Karpas-422 (cell line): Measurements from ENCODE around the gene BBS1. TPM values are rescaled to one million over a fixed set of nuclear protein-coding genes. Genes with fewer than 3 reads are reported as not detected.

Source experiments
- DNase-seq: peaks from one replicate; pipeline ENCODE4 v3.0.0-alpha.2; 2015
- H2AFZ ChIP-seq: fragments of 200-600 bp; sonication (generic); 2 replicates; pipeline ENCODE4 v1.6.1; 2014; ENCODE audit warnings: antibody characterized with exemption, low read length, mixed read lengths
- H3K27ac ChIP-seq: fragments of 200-600 bp; sonication (generic); 2 replicates; pipeline ENCODE4 v1.5.1; 2014; ENCODE audit warnings: mild to moderate bottlenecking, low read length, moderate library complexity
- H3K27me3 ChIP-seq: fragments of 200-600 bp; sonication (generic); 2 replicates; pipeline ENCODE4 v1.6.1; 2014; ENCODE audit warnings: low read length, mixed read lengths
- H3K36me3 ChIP-seq: fragments of 200-600 bp; sonication (generic); 2 replicates; pipeline ENCODE4 v1.6.1; 2014; ENCODE audit warnings: low read length, mixed read lengths; ENCODE audit not compliant: insufficient read depth
- H3K4me1 ChIP-seq: fragments of 200-600 bp; sonication (generic); 2 replicates; pipeline ENCODE4 v1.6.1; 2014; ENCODE audit warnings: mild to moderate bottlenecking, low read length, mixed read lengths
- H3K4me2 ChIP-seq: fragments of 200-600 bp; sonication (generic); 2 replicates; pipeline ENCODE4 v1.6.1; 2014; ENCODE audit warnings: low read length, low read depth, mild to moderate bottlenecking; ENCODE audit not compliant: poor library complexity, severe bottlenecking
- H3K4me3 ChIP-seq: fragments of 200-600 bp; sonication (generic); 2 replicates; pipeline ENCODE4 v1.5.1; 2014; ENCODE audit warnings: mild to moderate bottlenecking, antibody characterized with exemption, low read length, mixed read lengths
- H3K79me2 ChIP-seq: fragments of 200-600 bp; sonication (generic); 2 replicates; pipeline ENCODE4 v1.6.1; 2014; ENCODE audit warnings: mild to moderate bottlenecking, low read length, mixed read lengths
- H3K9ac ChIP-seq: fragments of 200-600 bp; sonication (generic); 2 replicates; pipeline ENCODE4 v1.6.0; 2014; ENCODE audit warnings: low read length
- H3K9me2 ChIP-seq: fragments of 200-600 bp; sonication (generic), shearing (Covaris generic); replicated peaks from 2 replicates; pipeline ENCODE4 v1.6.0; 2014; ENCODE audit warnings: mild to moderate bottlenecking, low read length, moderate library complexity; ENCODE audit not compliant: insufficient read depth
- H3K9me3 ChIP-seq: fragments of 300-700, 200-600 bp; sonication (generic); 2 replicates; pipeline ENCODE4 v1.6.1; 2014; ENCODE audit warnings: low read length, mixed read lengths
- H4K20me1 ChIP-seq: fragments of 200-600 bp; sonication (generic); 2 replicates; pipeline ENCODE4 v1.6.1; 2014; ENCODE audit warnings: mild to moderate bottlenecking, antibody characterized with exemption, low read length, low read depth; ENCODE audit not compliant: insufficient read depth
- total RNA-seq: library from RNA; depleted of rRNA; stranded (reverse); fragments of >200 nt; shearing (Covaris generic); gene quantifications from 2 replicates; pipeline ENCODE4 v1.2.3, GENCODE V29; 2014; ENCODE audit warnings: low replicate concordance

Gene BBS1
- total RNA-seq, 1 experiment from 2014 or later, result 9.1 TPM

DNA sequence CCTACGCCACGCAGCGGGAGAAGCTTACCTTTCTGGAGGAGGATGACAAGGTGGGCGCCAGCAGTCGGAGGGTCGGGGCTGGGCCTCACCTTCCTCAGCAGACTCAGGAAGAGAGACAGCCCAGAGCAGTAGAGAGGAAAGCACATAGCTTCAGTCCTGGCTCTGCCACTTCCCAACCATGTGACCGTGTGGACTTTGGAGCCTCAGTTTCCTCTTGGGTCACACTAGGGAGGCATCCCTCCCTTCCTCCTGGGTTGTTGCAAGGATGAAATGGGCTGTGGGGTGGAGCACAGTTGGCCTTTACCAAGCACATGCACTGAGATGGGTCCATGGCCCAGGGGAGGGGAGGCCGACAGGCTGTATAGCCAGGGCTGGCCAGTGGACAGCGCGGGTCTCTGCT lies 17.3 kb upstream of the BBS1 start:
- no peak for DNase-seq
- no peaks in the 10 kb centered on the region for H3K36me3 ChIP-seq
- no peaks in the 10 kb centered on the region for H4K20me1 ChIP-seq
- no peak overlapping the region for H3K4me3 ChIP-seq
- no peak overlapping the region for H3K4me2 ChIP-seq
- H3K9me3 ChIP-seq, result no peaks in the 10 kb centered on the region
- no peak overlapping the region for H3K9ac ChIP-seq
- no peaks in the 10 kb centered on the region for H3K4me1 ChIP-seq
- no peaks in the 10 kb centered on the region for H3K79me2 ChIP-seq
- no peak overlapping the region for H3K27ac ChIP-seq
- no peaks in the 10 kb centered on the region for H3K9me2 ChIP-seq
- H2AFZ ChIP-seq, result no peak overlapping the region
- no peaks in the 10 kb centered on the region for H3K27me3 ChIP-seq

DNA sequence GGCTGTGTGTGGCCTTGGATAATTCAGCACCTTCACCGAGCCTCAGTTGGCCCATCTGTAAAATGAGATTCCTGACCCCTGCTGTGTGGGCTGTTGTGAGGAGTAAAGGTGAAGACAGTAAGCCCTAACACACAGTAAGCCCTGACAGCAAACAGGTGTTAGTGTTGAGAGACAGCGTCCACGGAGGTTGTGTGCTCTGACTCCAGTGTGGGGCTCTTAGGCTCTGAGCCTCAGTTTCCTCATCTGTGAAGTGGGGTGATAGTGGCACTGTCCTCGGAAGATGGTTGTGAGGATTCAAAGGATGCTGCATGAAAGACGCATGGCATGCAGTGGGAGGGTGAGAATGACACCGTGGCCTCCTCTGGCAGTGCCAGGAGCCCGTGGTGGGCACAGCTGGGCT lies 16.0 kb upstream of the BBS1 start:
- 0 out of 2 replicates have a peak, but pooled peaks cover 2% of the 10 kb centered on the region for H3K36me3 ChIP-seq
- DNase-seq, result no peak
- no peaks in the 10 kb centered on the region for H3K9me3 ChIP-seq
- H4K20me1 ChIP-seq, result no peaks in the 10 kb centered on the region
- no peaks in the 10 kb centered on the region for H3K27me3 ChIP-seq
- H3K4me3 ChIP-seq, result no peak overlapping the region
- no peak overlapping the region for H3K4me2 ChIP-seq
- no peak overlapping the region for H3K27ac ChIP-seq
- no peaks in the 10 kb centered on the region for H3K4me1 ChIP-seq
- H3K9me2 ChIP-seq, result no peaks in the 10 kb centered on the region
- no peak overlapping the region for H3K9ac ChIP-seq
- H3K79me2 ChIP-seq, result no peaks in the 10 kb centered on the region
- H2AFZ ChIP-seq, result no peak overlapping the region

DNA sequence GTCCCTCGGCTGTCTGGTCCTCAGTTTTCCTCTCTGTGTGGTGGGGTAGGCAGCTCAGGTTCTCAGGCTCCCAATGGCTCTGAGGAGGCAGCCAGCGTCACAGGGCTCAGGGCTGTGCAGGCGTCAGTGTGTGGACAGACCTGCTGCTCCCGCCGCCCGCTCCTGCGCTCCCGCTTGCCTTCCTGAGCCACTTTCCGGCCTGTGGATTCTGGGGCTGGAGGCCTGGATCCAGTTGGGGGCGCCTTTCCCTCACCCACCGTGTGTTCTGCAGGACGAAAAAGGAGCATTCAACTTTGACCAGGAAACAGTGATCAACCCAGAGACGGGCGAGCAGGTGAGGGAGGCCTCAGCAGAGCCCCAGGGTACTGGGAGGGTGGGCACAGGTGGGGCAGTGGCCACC lies 15.5 kb upstream of the BBS1 start:
- Histone ChIP-seq H4K20me1 (no peaks in the 10 kb centered on the region), H3K9me3 (no peaks in the 10 kb centered on the region), H3K9ac (no peak overlapping the region), H3K27me3 (no peaks in the 10 kb centered on the region), H3K4me2 (no peak overlapping the region), H3K4me3 (no peak overlapping the region), H3K36me3 (0 out of 2 replicates have a peak, but pooled peaks cover 2% of the 10 kb centered on the region), H3K4me1 (no peaks in the 10 kb centered on the region), H3K9me2 (no peaks in the 10 kb centered on the region), H3K79me2 (no peaks in the 10 kb centered on the region), H2AFZ (no peak overlapping the region), H3K27ac (no peak overlapping the region)
- DNase-seq, result no peak

DNA sequence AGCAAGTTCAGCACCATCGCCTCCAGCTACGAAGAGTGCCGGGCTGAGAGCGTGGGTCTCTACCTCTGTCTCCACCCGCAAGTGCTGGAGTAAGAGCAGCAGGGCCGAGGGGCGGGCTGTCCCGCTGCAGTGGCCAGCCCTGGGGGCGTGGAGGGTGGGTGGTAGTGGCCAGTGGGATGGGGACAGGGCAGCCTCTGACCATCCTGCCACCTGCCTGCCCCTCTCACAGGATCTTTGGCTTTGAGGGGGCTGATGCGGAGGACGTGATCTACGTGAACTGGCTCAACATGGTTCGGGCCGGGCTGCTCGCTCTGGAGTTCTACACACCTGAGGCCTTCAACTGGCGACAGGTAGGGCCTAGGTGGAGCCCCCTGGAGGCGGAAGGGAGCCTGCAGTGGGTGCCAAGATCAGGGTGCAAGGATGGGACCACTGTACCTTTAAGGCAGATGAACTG lies 15.0 kb upstream of the BBS1 start:
- DNase-seq, result no peak
- Histone ChIP-seq H2AFZ (no peak overlapping the region), H3K9me2 (no peaks in the 10 kb centered on the region), H3K9ac (no peak overlapping the region), H3K27ac (no peak overlapping the region), H3K27me3 (no peaks in the 10 kb centered on the region), H3K36me3 (0 out of 2 replicates have a peak, but pooled peaks cover 2% of the 10 kb centered on the region), H3K4me2 (no peak overlapping the region), H3K4me3 (no peak overlapping the region), H3K4me1 (no peaks in the 10 kb centered on the region), H3K79me2 (no peaks in the 10 kb centered on the region), H3K9me3 (no peaks in the 10 kb centered on the region), H4K20me1 (no peaks in the 10 kb centered on the region)

DNA sequence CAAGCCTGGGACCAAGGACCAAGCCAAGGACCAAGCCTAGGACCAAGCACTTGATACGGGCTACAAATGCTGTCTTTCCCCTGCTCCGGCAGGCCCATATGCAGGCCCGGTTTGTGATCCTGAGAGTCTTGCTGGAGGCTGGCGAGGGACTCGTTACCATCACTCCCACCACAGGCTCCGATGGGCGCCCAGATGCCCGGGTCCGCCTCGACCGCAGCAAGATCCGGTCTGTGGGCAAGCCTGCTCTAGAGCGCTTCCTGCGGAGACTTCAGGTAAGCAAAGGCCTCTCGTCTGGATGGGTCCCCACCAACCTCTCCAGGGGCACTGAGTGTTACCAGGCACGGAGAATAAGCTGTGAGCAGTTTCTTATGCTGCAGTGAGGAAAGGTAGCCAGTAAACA lies 13.2 kb upstream of the BBS1 start:
- no peaks in the 10 kb centered on the region for H3K9me2 ChIP-seq
- H3K36me3 ChIP-seq, result 0 out of 2 replicates have a peak, but pooled peaks cover 2% of the 10 kb centered on the region
- no peaks in the 10 kb centered on the region for H3K79me2 ChIP-seq
- no peak overlapping the region for H3K27ac ChIP-seq
- no peaks in the 10 kb centered on the region for H3K4me1 ChIP-seq
- no peak overlapping the region for H3K9ac ChIP-seq
- no peak overlapping the region for H2AFZ ChIP-seq
- DNase-seq, result no peak
- no peaks in the 10 kb centered on the region for H3K27me3 ChIP-seq
- no peaks in the 10 kb centered on the region for H4K20me1 ChIP-seq
- H3K4me3 ChIP-seq, result no peak overlapping the region
- no peaks in the 10 kb centered on the region for H3K9me3 ChIP-seq
- no peak overlapping the region for H3K4me2 ChIP-seq

DNA sequence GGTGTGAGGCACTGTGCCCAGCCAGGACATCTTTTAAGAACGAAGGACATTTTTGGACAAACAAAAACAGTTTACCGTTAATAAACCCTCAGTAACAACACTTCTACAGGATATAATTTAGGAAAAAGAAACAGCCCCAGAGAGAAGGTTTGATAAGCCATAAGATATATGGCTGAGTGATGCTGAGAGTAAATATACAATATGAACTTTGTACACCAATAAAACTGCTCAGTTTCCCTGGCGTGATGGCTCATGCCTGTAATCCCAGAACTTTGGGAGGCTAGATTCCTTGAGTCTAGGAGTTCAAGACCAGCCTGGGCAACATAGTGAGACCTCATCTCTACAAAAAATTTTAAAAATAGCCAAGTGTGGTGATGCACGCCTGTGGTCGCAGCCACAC lies 11.9 kb upstream of the BBS1 start:
- no peak overlapping the region for H3K9ac ChIP-seq
- no peaks in the 10 kb centered on the region for H3K4me1 ChIP-seq
- no peaks in the 10 kb centered on the region for H4K20me1 ChIP-seq
- H3K4me2 ChIP-seq, result no peak overlapping the region
- no peaks in the 10 kb centered on the region for H3K9me2 ChIP-seq
- DNase-seq, result no peak
- no peak overlapping the region for H3K27ac ChIP-seq
- H3K9me3 ChIP-seq, result no peaks in the 10 kb centered on the region
- H3K27me3 ChIP-seq, result no peaks in the 10 kb centered on the region
- 0 out of 2 replicates have a peak, but pooled peaks cover 2% of the 10 kb centered on the region for H3K36me3 ChIP-seq
- no peaks in the 10 kb centered on the region for H3K79me2 ChIP-seq
- no peak overlapping the region for H3K4me3 ChIP-seq
- no peak overlapping the region for H2AFZ ChIP-seq

DNA sequence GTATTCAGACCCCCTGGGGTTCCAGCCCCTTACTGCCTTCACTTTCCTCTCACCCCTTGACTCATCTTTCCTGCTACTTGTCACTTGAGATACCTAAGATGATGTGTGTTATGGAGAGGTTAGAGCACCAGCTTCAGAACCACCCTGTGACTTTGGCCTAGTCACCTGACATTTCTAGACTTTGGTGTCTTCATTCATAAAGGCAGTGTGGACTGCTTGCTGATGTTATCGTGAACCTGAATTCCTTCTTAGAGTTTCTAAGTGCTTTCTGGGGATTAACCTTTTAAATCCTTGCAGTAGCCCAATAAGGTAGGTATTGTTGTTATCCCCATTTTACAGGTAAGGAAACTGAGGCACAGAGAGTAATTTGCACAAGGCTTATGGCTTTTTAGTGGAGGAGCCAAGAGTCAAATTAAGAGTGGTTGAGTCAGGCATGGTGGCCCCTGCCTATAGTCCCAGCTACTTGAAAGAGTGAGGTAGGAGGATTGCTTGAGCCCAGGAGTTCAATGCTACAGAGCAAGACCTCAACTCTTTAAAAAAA lies 5.1 kb upstream of the BBS1 start:
- no peaks in the 10 kb centered on the region for H3K4me1 ChIP-seq
- H4K20me1 ChIP-seq, result no peaks in the 10 kb centered on the region
- no peaks in the 10 kb centered on the region for H3K9me2 ChIP-seq
- H3K4me2 ChIP-seq, result no peak overlapping the region
- no peak overlapping the region for H2AFZ ChIP-seq
- no peak overlapping the region for H3K4me3 ChIP-seq
- no peak overlapping the region for H3K9ac ChIP-seq
- DNase-seq, result no peak
- no peaks in the 10 kb centered on the region for H3K79me2 ChIP-seq
- no peak overlapping the region for H3K27ac ChIP-seq
- no peaks in the 10 kb centered on the region for H3K9me3 ChIP-seq
- H3K36me3 ChIP-seq, result no peaks in the 10 kb centered on the region
- H3K27me3 ChIP-seq, result no peaks in the 10 kb centered on the region

DNA sequence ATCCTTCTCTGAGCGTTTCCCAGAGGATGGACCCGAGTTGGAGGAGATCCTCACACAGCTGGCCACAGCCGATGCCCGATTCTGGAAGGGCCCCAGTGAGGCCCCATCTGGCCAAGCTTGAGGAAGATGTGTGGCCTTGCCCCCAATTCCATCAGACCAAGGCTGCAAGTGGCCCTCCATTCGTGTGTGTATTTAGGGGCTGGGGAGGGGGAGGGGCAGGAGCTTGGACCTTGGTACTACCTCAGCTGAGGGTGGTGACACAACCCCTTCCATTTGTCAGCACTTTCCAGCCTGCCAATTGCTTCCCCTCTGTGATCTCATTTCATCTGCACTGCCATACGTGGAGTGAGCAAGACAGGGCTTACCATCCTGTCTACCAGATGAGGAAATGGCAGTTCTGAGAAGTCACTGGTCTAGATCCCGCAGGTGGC lies 1.3 kb upstream of the BBS1 start:
- Histone ChIP-seq H3K4me2 (no peak overlapping the region), H3K36me3 (no peaks in the 10 kb centered on the region), H3K4me3 (no peak overlapping the region), H3K4me1 (peaks cover 7% of the 10 kb centered on the region), H4K20me1 (no peaks in the 10 kb centered on the region), H3K9me3 (no peaks in the 10 kb centered on the region), H2AFZ (no peak overlapping the region), H3K27me3 (no peaks in the 10 kb centered on the region), H3K79me2 (peaks cover 5% of the 10 kb centered on the region), H3K9me2 (no peaks in the 10 kb centered on the region), H3K27ac (no peak overlapping the region), H3K9ac (no peak overlapping the region)
- DNase-seq, result no peak

DNA sequence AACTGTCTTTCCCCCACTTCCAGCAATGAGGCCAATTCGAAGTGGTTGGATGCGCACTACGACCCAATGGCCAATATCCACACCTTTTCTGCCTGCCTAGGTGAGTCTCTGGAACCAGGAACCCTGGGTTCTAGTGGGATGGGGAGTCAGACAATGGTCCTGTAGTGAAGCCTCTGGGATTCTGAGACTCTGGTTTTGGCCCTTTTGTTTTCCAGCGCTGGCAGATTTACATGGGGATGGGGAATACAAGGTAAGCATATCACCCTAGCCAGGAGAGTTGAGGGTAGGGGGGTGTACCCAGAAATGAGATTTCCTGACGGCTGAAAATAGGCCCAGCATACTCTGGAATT lies 530 bp downstream of the BBS1 start:
- DNase-seq, result no peak
- Histone ChIP-seq H3K79me2 (peaks cover 5% of the 10 kb centered on the region), H3K4me3 (peak overlapping the region; percentile 79), H3K27ac (no peak overlapping the region), H3K36me3 (no peaks in the 10 kb centered on the region), H3K4me1 (peaks cover 7% of the 10 kb centered on the region), H3K9me3 (no peaks in the 10 kb centered on the region), H3K4me2 (peak overlapping the region; percentile 78), H3K9ac (peak overlapping the region; percentile 72), H2AFZ (no peak overlapping the region), H3K27me3 (no peaks in the 10 kb centered on the region), H4K20me1 (no peaks in the 10 kb centered on the region), H3K9me2 (no peaks in the 10 kb centered on the region)
